ENCODE data around the gene IL17B. TPM values are rescaled to one million over a fixed set of nuclear protein-coding genes. Genes with fewer than 3 reads are reported as not detected.

IL17B gene
- total RNA-seq, 1 experiment from 2014 or later, result not detected

DNA sequence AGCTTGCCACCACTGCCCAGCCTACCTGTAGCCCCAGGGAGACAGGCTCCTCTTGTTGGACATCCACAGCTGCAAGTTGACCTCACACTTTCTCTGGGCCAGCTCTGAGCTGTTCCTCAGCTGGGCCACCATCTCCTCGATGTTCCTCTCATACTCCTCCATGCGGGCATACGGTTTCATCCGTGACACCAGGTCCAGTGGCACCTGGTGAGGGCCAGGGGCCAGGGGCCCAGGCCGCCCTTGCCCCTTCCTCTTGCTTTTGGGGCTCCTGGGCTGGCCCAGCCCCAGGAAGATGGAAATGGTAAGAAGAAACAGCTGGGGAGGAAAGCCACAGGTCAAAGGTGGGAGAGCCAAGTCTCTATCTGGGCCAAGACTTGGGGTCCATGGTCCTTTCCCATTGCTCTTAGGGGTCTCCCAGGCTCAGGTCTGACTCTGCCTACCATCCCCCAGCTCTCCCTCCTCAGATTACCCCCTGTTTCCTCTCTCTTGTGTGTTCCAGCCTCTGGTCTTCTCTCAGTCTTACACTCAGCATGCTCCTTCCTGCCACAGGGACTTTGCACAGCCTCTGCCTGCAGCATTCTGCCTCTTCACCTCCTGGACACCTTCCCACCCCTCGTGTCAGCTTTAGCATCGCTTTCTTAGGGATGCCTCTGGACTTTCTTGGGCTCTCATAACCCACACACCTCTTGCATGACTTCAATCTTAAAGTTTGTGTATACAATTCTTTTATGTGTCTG, 2.2 kb downstream of the IL17B start:
- Mint-ChIP-seq H3K27ac (ENCODE audit: low read depth, unreplicated experiment) (no peak overlapping the region), H3K36me3 (ENCODE audit: insufficient read depth, unreplicated experiment) (peaks cover 5% of the 10 kb centered on the region), H3K27me3 (ENCODE audit: insufficient read depth, unreplicated experiment) (no peaks in the 10 kb centered on the region), H3K4me3 (ENCODE audit: unreplicated experiment) (no peak overlapping the region), H3K9me3 (ENCODE audit: unreplicated experiment) (no peaks in the 10 kb centered on the region), H3K4me1 (ENCODE audit: insufficient read depth, unreplicated experiment) (no peaks in the 10 kb centered on the region)
- CTCF ChIA-PET, result interaction anchor here (0.6 to 46.8 kb wide), 7 partner anchors 9 to 675 kb away, joined by 3 to 1231 read pairs (median 45); no protein-coding TSS in a partner anchor
- intact Hi-C loops (cut with micrococcal nuclease), result no loop called here
- POLR2A ChIA-PET, result interaction anchor here (0.7 to 1.5 kb wide), 3 partner anchors 9 to 56 kb away, joined by 3 to 4 read pairs (median 3); partner anchors contain the start of gene GRPEL2
- no peak for DNase-seq (ENCODE audit: unreplicated experiment)
- no TSS peak for BruUV-seq (replicated peaks)
- TF ChIP-seq, protein P1, sequence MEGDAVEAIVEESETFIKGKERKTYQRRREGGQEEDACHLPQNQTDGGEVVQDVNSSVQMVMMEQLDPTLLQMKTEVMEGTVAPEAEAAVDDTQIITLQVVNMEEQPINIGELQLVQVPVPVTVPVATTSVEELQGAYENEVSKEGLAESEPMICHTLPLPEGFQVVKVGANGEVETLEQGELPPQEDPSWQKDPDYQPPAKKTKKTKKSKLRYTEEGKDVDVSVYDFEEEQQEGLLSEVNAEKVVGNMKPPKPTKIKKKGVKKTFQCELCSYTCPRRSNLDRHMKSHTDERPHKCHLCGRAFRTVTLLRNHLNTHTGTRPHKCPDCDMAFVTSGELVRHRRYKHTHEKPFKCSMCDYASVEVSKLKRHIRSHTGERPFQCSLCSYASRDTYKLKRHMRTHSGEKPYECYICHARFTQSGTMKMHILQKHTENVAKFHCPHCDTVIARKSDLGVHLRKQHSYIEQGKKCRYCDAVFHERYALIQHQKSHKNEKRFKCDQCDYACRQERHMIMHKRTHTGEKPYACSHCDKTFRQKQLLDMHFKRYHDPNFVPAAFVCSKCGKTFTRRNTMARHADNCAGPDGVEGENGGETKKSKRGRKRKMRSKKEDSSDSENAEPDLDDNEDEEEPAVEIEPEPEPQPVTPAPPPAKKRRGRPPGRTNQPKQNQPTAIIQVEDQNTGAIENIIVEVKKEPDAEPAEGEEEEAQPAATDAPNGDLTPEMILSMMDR (IDR thresholded peaks at IDR 0.05; ENCODE audit: unreplicated experiment), result no peak

DNA sequence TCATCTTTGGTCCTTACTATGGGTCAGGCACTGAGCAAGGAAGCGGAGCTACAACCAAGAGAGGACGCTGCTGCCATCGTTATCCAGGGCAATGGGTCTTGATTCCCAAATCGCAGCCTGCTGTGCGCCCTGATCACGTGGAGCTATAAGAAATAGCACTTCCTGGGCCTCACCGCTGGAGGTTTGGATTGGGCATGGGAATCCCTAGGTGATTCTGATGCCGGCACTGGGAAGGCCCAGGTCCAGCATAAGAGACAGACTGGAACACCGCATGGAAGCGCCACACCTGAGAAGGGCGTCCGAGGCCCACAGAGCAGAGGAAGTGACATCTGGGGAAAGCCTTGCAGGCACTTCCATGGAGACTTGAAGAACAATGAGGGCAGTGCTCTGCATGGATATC, 3.0 kb downstream of the IL17B start:
- no peaks in the 10 kb centered on the region for H3K9me3 Mint-ChIP-seq (ENCODE audit: unreplicated experiment)
- CTCF ChIA-PET, result interaction anchor here (0.7 to 46.8 kb wide), 9 partner anchors 9 to 246 kb away, joined by 3 to 1231 read pairs (median 45); partner anchors contain the start of genes GRPEL2 and PCYOX1L
- H3K4me3 Mint-ChIP-seq (ENCODE audit: unreplicated experiment), result no peak overlapping the region
- intact Hi-C loops (cut with micrococcal nuclease), result no loop called here
- DNase-seq (ENCODE audit: unreplicated experiment), result no peak
- no peaks in the 10 kb centered on the region for H3K4me1 Mint-ChIP-seq (ENCODE audit: insufficient read depth, unreplicated experiment)
- H3K36me3 Mint-ChIP-seq (ENCODE audit: insufficient read depth, unreplicated experiment), result peaks cover 5% of the 10 kb centered on the region
- BruUV-seq (replicated peaks), result no TSS peak
- no peaks in the 10 kb centered on the region for H3K27me3 Mint-ChIP-seq (ENCODE audit: insufficient read depth, unreplicated experiment)
- POLR2A ChIA-PET, result interaction anchor here (0.7 to 1.5 kb wide), 3 partner anchors 31 to 135 kb away, joined by 3 to 4 read pairs (median 3); partner anchors contain the start of gene GRPEL2
- TF ChIP-seq, protein P1 (IDR thresholded peaks at IDR 0.05; ENCODE audit: unreplicated experiment), result no peak
- H3K27ac Mint-ChIP-seq (ENCODE audit: low read depth, unreplicated experiment), result no peak overlapping the region

DNA sequence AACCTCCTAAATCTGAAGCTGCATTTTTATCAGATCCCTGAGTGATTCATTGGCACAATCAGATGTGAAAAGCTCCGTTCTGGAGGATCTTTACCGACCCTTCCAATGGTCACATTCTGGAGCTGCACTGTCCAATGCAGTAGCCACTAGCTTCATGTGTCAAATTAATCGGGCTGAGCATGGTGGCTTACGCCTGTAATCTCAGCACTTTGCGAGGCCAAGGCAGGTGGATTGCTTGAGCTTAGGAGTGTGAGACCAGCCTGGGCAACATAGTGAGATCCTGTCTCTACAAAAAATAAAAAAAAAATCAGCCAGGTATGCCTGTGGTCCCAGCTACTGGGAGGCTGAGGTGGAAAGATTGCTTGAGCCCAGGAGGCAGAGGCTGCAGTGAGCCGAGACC, 3.7 kb downstream of the IL17B start:
- TF ChIP-seq, protein P1 (IDR thresholded peaks at IDR 0.05; ENCODE audit: unreplicated experiment), result no peak
- no peak overlapping the region for H3K4me3 Mint-ChIP-seq (ENCODE audit: unreplicated experiment)
- no peaks in the 10 kb centered on the region for H3K27me3 Mint-ChIP-seq (ENCODE audit: insufficient read depth, unreplicated experiment)
- peaks cover 5% of the 10 kb centered on the region for H3K36me3 Mint-ChIP-seq (ENCODE audit: insufficient read depth, unreplicated experiment)
- no peak overlapping the region for H3K27ac Mint-ChIP-seq (ENCODE audit: low read depth, unreplicated experiment)
- CTCF ChIA-PET, result interaction anchor here (0.5 to 46.8 kb wide), 9 partner anchors 8 to 243 kb away, joined by 3 to 1231 read pairs (median 45); partner anchors contain the start of genes GRPEL2 and PCYOX1L
- POLR2A ChIA-PET, result interaction anchor here (0.6 to 1.1 kb wide), 2 partner anchors 52 to 71 kb away, joined by 3 to 5 read pairs; no protein-coding TSS in a partner anchor
- no peak for DNase-seq (ENCODE audit: unreplicated experiment)
- intact Hi-C loops (cut with micrococcal nuclease), result no loop called here
- H3K9me3 Mint-ChIP-seq (ENCODE audit: unreplicated experiment), result no peaks in the 10 kb centered on the region
- no peaks in the 10 kb centered on the region for H3K4me1 Mint-ChIP-seq (ENCODE audit: insufficient read depth, unreplicated experiment)
- no TSS peak for BruUV-seq (replicated peaks)

DNA sequence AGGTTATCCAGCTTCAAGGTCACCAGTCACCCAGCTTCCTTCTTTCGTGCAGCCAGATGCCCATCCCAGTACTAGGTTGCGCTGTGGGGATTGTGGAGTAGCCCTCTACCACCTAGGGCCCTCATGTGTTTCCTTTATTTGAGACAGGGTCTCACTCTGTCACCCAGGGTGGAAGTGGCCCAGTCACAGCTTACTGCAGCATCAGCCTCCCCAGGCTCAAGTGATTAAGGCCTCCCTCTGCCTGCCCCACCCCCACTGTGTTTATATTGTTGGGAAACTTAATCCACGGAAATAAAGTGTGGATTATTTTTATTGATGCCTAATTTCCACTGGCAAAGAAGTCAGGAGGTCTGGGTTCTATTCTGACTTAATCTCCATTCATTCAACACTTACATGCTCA, 4.3 kb downstream of the IL17B start:
- H3K4me1 Mint-ChIP-seq (ENCODE audit: insufficient read depth, unreplicated experiment), result no peaks in the 10 kb centered on the region
- BruUV-seq (replicated peaks), result no TSS peak
- no peak for DNase-seq (ENCODE audit: unreplicated experiment)
- TF ChIP-seq, protein P1 (IDR thresholded peaks at IDR 0.05; ENCODE audit: unreplicated experiment), result no peak
- peaks cover 5% of the 10 kb centered on the region for H3K36me3 Mint-ChIP-seq (ENCODE audit: insufficient read depth, unreplicated experiment)
- intact Hi-C loops (cut with micrococcal nuclease), result no loop called here
- ChIA-PET POLR2A (interaction anchor here (0.5 to 1.1 kb wide), 3 partner anchors 17 to 70 kb away, joined by 3 to 5 read pairs (median 3); partner anchors contain the start of gene PCYOX1L), CTCF (interaction anchor here (0.9 to 46.8 kb wide), 7 partner anchors 8 to 244 kb away, joined by 3 to 1231 read pairs (median 46); partner anchors contain the start of genes GRPEL2 and PCYOX1L)
- no peaks in the 10 kb centered on the region for H3K27me3 Mint-ChIP-seq (ENCODE audit: insufficient read depth, unreplicated experiment)
- no peaks in the 10 kb centered on the region for H3K9me3 Mint-ChIP-seq (ENCODE audit: unreplicated experiment)
- no peak overlapping the region for H3K27ac Mint-ChIP-seq (ENCODE audit: low read depth, unreplicated experiment)
- no peak overlapping the region for H3K4me3 Mint-ChIP-seq (ENCODE audit: unreplicated experiment)

All from MCF 10A (cell line).